Stimulated activated CD4-positive, alpha-beta T cell treated with anti-CD3 and anti-CD28 coated beads, Interleukin-1b, Interleukin-23, amount 100 ng/mL, for 4 hours (primary cell): ENCODE results near the gene FSTL5.

Source experiments
- DNase-seq, 2 donors: peaks; one replicate each; pipeline ENCODE4 v3.0.0-alpha.2; 2020; ENCODE audit warnings: low read depth in 2 of 2

Gene FSTL5

GRCh38 chr4:161454860-161455259 lies 708.9 kb downstream of the FSTL5 start:
- DNase-seq: no peak

DNA sequence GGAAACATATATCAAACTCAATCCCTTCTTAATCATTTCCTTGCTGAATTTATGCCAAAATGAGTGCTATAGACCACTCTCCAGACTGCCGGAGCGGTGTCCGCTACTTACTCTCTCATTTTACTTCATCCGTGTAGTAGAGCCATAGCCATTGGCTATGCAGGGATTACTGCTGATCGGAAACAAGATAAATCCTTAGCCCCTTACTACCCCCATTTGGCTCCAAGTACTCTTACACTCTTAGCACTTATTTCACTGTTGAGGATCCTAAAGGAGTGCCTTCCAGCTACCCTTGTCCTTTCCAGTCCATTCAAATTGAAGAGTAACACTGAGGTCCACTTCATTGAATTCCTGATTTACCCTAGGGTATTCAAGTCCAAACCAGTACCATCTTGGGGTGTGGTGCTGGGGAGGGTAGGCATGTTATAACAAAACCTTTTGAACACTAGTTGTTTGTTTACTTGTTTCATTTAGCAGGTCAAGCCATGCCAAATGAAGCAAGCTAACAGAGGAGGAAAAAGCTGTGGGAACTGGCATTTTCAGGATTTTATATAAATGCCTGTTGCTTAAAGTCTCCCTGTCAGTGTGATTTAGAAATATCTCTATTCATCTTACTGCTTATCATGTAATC lies 715.1 kb downstream of the FSTL5 start:
- DNase-seq: no peak

DNA sequence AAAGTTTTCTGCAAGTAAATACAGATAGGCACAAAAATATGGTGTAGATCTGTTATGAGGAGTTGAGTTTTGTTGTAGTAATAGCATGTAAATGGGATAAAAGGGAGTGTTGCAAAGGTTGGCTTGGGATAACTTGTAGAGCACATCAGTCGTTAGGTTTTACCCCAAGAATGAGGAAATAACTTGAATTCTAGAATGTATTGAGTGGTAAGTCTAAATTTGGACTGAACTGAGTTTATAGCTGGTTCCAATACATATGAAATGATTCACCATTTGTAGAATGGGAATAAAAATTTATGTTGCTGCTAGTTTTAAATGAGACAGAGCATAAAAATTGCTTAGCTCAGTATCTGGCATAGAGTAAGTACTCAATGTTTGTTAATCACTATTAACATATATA lies 719.2 kb downstream of the FSTL5 start:
- no peak for DNase-seq

DNA sequence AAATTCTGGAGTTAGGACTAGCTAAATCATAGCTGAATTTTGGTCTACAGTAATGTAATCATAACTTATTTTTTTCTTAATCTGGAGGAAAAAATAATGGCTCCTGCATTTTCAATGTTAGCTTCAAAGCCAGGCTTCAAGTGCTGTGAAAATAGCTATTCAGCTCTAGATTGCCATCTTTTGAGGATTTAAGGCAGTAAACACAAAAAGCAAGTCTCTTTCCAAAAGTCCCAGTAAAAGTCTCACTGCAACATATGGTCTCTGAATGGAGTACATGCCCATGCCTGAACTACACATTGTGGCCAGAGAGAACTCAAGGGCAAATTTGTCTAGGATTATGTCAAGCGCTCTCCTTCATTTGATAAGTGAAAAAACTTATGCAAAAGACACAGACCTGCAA lies 720.9 kb downstream of the FSTL5 start:
- DNase-seq: no peak

- no peak for DNase-seq
Observed at GRCh38 chr4:161438096-161438495, 725.7 kb downstream of the FSTL5 start.

DNA sequence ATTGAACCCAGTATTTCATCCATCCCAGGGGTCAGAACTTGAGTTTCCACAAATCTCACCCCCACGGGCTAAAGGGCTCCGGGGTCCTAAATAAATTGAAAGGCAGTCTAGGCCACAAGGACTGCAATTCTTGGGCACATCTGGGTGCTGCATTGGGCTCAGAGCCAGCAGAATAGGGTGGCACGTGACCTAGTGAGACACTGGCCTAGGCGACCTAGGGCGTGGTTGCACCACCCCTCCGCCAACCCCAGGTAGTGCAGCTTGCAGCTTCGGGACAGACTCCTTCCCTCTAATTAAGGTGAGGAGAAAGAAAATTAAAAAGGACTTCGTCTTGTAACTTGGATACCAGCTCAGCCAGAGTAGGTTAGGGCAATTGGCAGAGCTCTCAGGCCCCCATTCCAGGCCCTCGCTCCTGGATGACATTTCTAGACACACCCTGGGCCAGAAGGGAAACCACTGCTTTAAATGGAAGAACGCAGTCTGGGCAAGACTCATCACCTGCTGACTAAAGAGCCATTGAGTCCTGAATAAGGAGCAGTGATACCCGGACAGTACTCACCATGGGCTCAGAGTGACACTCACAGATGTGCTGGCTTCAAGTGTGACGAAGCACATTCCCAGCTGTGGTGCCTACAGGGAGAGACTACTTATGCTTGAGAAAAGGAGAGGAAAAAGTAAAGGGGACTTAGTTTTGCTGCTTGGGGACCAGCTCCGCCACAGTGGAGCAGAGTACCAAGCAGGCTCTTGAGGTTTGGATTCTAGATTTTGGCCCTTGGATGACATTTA lies 735.4 kb downstream of the FSTL5 start:
- no peak for DNase-seq

GRCh38 chr4:161419822-161420221 lies 744.0 kb downstream of the FSTL5 start:
- no peak for DNase-seq

DNA sequence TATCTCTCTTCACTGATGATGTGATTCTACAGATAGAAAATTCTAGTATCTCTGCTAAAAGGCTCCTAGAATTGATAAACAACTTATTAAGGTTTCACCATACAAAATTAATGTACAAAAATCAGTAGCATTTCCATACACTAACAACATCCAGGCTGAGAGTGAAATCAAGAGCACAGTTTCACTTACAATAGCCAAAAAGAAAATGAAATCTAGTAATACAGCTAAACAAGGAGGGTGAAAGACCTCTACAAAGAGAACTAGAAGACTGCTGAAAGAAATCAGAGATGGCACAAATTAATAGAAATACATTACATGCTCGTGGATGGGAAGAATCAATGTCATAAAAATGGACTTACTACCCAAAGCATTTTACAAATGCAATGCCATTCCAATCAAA lies 751.9 kb downstream of the FSTL5 start:
- DNase-seq: no peak

GRCh38 chr4:161404346-161405110 lies 759.3 kb downstream of the FSTL5 start:
- DNase-seq: no peak

- DNase-seq: no peak
Observed at GRCh38 chr4:161403781-161404180, 760.0 kb downstream of the FSTL5 start.

DNA sequence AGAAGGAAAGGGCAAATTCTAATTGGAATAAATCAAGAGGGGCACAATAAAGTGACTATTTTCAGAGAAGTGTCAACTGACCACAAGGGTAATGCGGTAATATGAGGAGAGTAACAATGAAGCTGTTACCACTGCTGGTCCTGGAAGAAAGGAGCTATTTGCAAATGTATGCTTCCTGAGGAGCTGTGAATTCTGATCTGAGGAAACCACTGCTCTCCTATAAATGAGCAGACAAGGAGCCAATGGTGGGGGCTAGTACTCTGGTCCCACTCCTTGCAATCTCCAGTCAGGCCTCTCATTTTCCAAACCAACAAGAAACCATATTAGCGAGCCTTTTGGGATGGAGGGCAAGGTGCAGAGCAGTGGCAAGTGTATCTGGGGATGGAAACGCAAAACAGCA lies 770.2 kb downstream of the FSTL5 start:
- no peak for DNase-seq

GRCh38 chr4:161382655-161383054 lies 781.1 kb downstream of the FSTL5 start:
- DNase-seq: no peak

DNA sequence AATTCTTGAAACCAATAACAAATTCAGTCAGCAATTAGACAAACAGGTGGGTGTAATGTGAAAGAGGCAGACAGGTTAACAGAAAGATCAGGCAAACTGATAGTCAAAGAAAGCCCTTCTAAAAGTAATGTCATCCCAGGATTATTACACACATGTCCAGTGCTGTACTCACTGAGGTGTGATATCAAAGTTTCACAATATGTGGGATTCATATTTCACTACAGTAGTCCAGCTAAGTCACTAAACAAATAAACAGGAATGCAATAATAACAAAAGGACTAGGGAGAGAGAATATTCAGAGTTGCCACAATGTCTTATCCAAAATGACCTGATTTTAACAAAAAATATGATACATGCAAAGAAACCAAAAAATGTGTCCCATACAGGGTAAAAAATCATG lies 787.5 kb downstream of the FSTL5 start:
- no peak for DNase-seq

- DNase-seq: no peak
Observed at GRCh38 chr4:161364681-161365080, 799.1 kb downstream of the FSTL5 start.

GRCh38 chr4:161360982-161361381 lies 802.8 kb downstream of the FSTL5 start:
- DNase-seq: no peak

- no peak for DNase-seq
Observed at GRCh38 chr4:161359491-161359890, 804.3 kb downstream of the FSTL5 start.

GRCh38 chr4:161356351-161356750 lies 807.4 kb downstream of the FSTL5 start:
- DNase-seq: no peak

- no peak for DNase-seq
Observed at GRCh38 chr4:161350946-161351345, 812.9 kb downstream of the FSTL5 start.

- no peak for DNase-seq
Observed at GRCh38 chr4:161345741-161346140, 818.1 kb downstream of the FSTL5 start.

GRCh38 chr4:161343569-161343950 lies 820.2 kb downstream of the FSTL5 start:
- no peak for DNase-seq

DNA sequence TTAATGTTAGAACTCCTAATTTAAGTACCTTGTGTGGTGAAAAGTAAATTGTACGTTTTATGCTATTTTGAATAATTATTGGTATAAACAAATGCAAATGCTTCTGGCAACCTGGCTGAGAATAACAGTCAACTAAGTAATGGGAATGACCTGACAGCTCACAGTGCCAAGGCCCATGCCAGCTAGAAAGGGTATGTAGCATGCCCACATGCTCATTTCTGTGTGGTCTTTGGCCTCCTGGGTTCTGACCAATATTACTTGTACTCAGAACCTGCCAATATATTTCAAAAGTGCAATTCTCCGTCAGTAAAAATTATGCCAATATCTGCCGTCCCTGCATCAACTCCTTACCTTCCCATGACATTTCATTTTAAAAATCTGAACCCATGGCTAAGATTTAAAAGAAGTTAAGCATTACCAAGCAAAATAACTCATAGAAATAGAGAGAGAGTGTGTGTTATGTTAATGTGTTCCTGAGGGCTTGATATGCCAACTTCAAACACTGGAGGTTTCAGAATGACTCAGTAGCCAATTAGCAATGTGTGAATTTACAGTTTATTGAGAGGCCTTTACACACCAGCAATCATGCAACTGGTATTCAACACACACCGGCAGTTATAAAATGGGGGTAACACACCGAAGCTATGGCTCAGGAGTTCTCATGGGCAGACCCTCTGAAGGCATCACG lies 820.8 kb downstream of the FSTL5 start:
- DNase-seq: no peak

DNA sequence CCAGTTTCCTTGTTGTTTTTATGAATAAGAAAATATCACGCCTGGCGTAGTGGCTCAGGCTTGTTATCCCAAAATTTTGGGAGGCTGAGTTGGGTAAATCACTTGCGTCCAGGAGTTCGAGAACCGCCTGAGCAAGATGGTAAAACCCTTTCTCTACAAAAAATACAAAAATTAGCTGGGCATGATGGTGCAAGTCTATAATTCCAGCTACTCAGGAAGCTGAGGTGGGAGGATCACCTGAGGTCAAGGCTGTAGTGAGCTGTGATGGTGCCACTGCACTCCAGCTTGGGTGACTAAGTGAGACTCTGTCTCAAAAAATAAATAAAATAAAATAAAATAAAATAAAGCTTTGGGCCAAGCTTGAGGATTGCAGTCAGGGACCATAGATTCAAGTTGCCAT lies 827.2 kb downstream of the FSTL5 start:
- DNase-seq: no peak
